GM19395 (cell line): ENCODE data around the gene CWC22.
"Not testable (repeated sequence)": the region's sequence is repeated elsewhere in the genome, so short reads cannot be mapped to it uniquely, and the experiment has no call there.

Experiments used
- ATAC-seq: cut with Tn5 transposase; IDR thresholded peaks from one replicate; pipeline ENCODE4 v1.9.1; 2021; ENCODE audit warnings: mild to moderate bottlenecking, moderate library complexity; ENCODE audit not compliant: unreplicated experiment

The CWC22 gene

DNA sequence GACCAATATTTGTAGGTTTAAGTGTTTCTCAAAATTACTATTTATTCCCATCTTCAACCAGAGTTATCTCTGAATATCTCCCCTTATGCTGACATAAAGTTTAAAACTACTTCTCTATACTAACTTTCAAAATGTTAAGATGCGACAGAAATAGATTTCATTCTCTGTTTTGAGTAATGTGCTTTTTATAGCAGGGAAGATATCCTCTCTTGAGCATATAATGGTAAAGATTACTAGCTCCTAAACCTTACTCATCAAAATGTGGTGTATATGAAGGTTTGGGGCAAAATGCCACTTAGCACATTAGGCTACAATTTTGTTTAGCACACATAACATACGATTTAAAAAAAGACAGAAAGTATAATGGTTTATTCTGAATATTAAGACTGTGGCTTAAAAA lies 54.4 kb downstream of the CWC22 start:
- ATAC-seq = peak; percentile 56

GRCh38 chr2:179951680-179952079 lies 55.4 kb downstream of the CWC22 start:
- ATAC-seq = peak; percentile 70

- ATAC-seq = no peak
These were observed 56.7 kb downstream of the CWC22 start for GRCh38 chr2:179950391-179950790.

GRCh38 chr2:179949438-179949837 lies 57.7 kb downstream of the CWC22 start:
- no peak for ATAC-seq

DNA sequence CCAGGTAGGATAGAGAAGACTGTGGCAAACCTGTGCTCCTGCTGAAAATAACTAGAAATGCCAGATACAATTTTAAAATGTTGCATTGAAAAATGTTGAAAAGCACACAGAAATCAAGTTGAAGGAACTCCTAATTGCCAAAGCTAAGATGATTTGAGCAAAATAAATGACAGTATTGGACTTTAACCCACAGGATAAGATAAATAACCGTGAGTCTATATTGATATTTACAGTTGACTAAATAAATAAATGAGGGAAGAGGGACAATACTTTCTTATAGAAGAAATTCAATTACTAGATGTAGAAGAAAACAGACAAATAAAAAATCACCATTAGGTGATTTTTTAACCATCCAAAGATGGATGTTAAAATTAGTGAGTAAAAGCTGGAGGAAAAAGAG lies 59.0 kb downstream of the CWC22 start:
- no peak for ATAC-seq

- no peak for ATAC-seq
These were observed 60.1 kb downstream of the CWC22 start for GRCh38 chr2:179946810-179947615.

DNA sequence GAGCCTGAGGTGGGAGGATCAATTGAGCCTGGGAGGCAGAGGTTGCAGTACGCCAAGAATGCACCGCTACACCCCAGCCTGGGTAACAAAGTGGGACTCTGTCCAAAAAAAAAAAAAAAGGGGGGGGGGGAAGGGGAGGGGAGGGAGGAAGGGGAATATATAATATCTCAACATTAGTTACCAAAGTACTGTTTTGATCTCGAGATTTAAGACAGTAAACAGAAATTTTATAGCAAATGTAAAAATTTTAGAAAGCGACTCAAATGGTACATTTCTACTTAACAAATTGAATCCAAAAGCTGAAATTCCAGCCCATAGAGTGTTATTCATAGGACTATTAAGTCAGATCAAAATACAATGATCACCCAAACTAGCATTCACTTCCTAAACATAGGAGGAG lies 60.8 kb downstream of the CWC22 start:
- no peak for ATAC-seq

DNA sequence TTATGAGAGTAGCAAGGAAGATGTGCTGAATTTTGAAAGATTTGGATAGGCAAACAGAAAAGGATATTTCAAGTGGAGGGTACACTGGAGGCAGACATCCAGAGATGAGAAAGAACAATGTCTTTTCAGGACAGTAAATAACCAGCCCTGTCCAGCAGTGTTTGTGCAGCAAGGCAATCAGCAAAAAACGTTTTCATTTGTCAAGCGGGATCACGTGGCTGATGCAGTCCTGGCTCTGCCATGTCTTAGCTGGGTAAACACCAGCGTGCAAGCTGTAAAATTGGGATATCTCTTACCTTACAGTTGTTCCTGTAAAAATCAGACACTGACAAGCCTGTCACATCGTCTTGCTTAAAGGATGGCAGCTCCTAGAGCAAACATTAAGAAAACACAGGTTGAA lies 67.8 kb downstream of the CWC22 start:
- no peak for ATAC-seq

DNA sequence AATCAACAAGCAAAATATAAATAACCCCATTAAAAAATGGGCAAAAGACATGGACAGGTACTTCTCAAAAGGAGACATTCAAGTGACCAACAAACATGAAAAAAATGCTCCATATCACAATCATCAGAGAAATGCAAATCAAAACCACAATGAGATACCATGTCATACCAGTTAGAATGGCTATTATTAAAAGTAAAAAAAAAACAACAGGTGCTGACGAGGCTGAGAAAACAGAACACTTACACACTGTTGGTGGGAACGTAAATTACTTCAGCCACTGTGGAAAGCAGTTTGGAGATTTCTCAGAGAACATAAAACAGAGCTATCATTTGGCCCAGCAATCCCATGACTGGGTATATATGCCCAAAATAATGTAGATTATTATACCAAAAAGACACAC lies 69.1 kb downstream of the CWC22 start:
- no peak for ATAC-seq

- peak; percentile 62 for ATAC-seq
These were observed 70.4 kb downstream of the CWC22 start for GRCh38 chr2:179936654-179937053.

DNA sequence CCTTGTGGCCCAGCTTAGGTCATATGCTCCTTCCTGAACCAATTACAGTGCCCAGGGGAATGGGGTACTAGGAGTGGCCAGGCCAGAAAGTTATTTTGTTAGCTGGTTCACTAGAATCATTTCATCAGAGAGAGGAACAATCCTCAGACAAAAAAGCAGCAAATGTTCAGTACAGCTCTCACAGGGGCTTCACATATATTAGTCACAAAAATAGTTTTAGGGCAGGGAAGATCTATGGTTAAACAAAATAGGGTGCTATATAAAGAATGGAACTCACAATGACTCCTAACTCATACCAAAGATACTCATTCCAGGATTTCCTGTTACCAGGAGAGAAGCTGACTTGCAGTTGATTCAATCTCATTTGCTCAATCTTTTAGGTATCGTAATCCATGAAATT lies 71.0 kb downstream of the CWC22 start:
- no peak for ATAC-seq

DNA sequence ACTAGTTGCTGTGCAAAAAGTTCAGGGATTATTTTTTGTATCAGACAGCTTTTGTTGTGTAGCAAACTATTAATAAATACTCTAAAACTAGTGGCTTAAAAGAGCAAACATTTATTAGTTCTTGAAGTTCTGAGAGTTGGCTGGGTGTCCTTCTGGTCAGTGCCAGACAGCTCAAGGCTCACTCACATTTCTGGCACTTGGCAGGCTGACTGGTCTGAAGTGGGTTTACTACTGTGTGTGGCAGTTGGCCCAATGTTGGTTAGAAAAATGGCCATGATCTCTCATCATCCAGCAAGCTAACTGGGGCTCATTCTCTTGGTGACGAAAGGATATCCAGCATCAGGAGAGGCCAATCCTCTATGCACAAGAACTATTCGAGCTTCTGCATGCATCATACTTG lies 74.3 kb downstream of the CWC22 start:
- no peak for ATAC-seq

GRCh38 chr2:179931502-179931901 lies 75.6 kb downstream of the CWC22 start:
- no peak for ATAC-seq

GRCh38 chr2:179929997-179930396 lies 77.1 kb downstream of the CWC22 start:
- ATAC-seq = not testable (repeated sequence)

DNA sequence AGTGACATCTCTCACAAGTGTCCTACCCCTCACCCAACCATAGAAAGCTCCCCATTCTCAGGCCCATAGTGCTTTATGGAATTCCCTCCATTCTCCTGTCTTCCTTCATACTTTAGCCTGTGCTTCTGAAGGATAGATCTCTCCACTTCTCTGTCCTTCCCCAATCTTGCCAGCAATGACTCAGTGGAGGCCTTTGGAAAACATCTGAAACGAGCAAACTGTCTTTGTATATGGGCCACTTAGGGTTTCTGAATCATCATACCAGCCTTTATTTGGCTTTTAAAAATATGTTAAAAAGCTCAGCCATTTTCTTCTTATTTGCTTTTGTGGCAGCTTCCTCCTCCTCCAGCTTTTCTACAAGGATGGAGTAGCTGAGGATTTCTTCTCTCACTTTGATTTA lies 80.1 kb downstream of the CWC22 start:
- no peak for ATAC-seq

DNA sequence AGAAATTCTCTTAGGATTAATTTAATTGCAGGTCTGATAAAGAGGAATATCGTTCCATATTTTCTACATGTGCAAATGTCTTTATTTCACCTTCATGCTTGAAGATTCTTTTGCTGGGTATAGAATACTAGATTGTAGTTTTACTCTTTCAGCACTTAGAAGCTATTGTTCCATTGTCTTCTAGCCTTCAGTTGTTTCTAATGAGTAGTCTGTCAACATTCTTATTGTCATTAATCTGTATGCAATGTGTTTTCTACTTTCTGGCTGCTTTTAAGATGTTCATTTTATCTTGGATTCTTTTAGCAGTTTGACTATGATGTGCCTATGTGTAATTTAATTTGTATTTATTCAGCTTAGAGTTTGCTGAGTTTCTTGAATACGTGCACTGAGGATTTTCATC lies 81.4 kb downstream of the CWC22 start:
- ATAC-seq = no peak

GRCh38 chr2:179917272-179917671 lies 89.8 kb downstream of the CWC22 start:
- no peak for ATAC-seq

DNA sequence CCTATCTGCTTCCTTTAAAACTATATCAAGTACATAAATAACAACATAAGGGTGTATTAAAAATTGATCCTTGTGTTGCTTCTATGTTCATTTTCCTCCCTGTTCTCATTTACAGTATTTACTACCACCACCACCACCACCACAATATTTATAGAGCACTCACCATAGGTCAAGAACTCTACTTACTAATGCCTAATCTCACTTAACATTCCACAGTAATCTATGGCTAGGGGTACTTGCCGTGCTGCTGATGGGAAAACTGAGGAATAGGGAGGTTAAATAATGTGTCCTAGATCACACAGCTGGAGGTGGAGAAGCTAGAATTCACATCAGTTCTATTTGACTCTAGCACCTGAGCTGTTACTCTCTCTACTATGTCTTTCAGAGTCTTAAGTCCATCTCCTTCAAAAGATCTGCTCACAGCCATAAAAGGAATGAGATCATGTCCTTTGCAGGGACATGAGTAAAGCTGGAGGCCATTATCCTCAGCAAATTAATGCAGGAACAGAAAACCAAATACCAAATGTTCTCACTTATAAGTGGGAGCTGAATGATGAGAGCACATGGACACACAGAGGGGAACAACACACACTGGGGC lies 91.6 kb downstream of the CWC22 start:
- ATAC-seq = no peak

GRCh38 chr2:179913809-179914208 lies 93.3 kb downstream of the CWC22 start:
- no peak for ATAC-seq

DNA sequence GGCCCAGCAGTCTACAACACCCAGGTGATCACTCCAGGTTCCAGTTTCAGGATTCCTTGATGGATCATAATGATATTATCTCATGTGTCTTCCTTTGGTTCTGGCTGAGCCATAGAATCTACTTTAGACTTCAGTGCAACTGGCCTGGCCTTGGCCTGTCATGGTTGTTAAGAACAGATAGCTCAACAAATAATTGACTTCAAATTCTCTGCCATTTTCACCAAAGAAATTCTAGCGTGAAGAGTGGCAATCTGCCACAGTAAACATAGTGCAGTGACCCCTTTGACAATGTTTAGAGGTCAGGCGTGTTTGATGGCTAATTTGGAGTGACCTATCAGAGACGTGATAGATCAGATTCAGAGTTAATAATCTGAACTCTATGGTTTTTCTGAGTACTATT lies 95.5 kb downstream of the CWC22 start:
- no peak for ATAC-seq

GRCh38 chr2:179910735-179911113 lies 96.4 kb downstream of the CWC22 start:
- ATAC-seq = no peak

- ATAC-seq = no peak
These were observed 97.0 kb downstream of the CWC22 start for GRCh38 chr2:179909845-179910734.
